ENCODE measurements around the gene MAP3K5. TPM values are rescaled to one million over a fixed set of nuclear protein-coding genes. Genes with fewer than 3 reads are reported as not detected.

Gene MAP3K5
- total RNA-seq, 4 donors from 2014 or later, result 20.8 to 31.7 (median 23.4) TPM

DNA sequence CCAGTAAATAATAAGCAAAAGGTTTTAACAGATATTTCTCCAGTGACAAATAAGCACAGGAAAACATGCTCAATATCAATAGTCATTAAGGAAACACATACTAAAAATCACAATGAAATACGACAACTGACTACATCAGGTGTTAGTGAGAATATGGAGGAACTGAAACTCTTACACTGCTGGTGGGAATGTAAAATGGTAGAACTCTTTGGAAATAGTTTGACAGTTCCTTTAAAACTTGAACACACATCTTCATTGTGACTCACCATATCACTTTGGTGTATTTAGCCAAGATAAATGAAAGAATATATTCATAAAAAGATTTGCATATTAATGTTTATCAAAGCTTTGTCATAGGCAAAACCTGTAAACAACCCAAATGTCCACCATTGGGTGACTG, 11.3 kb upstream of the MAP3K5 start:
- no peak for ATAC-seq
- Histone ChIP-seq H3K36me3 (no peaks in the 10 kb centered on the region), H3K9me3 (no peaks in the 10 kb centered on the region), H3K4me3 (no peak overlapping the region), H3K27me3 (no peaks in the 10 kb centered on the region), H3K4me1 (no peaks in the 10 kb centered on the region), H3K27ac (no peak overlapping the region)
- 100% methylated on average over 1 of the region's 1 CpG for WGBS, 2 donors (ENCODE audit: low coverage in 1 of 2)
- TF ChIP-seq POLR2AphosphoS5 (IDR thresholded peaks at IDR 0.05) (no peak), EP300 (IDR thresholded peaks at IDR 0.05) (no peak), POLR2A (IDR thresholded peaks at IDR 0.05) (no peak)
- TF ChIP-seq, protein P1, sequence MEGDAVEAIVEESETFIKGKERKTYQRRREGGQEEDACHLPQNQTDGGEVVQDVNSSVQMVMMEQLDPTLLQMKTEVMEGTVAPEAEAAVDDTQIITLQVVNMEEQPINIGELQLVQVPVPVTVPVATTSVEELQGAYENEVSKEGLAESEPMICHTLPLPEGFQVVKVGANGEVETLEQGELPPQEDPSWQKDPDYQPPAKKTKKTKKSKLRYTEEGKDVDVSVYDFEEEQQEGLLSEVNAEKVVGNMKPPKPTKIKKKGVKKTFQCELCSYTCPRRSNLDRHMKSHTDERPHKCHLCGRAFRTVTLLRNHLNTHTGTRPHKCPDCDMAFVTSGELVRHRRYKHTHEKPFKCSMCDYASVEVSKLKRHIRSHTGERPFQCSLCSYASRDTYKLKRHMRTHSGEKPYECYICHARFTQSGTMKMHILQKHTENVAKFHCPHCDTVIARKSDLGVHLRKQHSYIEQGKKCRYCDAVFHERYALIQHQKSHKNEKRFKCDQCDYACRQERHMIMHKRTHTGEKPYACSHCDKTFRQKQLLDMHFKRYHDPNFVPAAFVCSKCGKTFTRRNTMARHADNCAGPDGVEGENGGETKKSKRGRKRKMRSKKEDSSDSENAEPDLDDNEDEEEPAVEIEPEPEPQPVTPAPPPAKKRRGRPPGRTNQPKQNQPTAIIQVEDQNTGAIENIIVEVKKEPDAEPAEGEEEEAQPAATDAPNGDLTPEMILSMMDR (IDR thresholded peaks at IDR 0.05), result no peak

DNA sequence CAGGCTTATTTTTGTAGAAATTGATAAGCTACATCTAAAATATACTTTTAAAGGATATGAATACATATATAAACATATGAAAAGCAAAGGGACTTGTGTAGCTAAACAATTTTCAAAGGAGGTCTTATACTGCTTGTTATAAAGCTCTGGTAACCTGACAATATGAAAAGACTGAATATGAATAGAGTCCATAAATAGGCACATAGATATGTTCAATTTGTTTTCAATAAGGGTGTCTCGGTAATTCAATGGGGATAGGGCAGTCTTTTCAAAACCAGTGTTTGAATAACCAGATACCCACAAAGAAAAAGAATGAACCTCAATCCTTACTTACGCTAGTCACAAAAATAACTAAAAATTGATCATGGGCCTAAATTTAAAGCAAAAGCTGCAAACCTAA, 9.3 kb upstream of the MAP3K5 start:
- Histone ChIP-seq H3K27ac (no peak overlapping the region), H3K27me3 (no peaks in the 10 kb centered on the region), H3K36me3 (no peaks in the 10 kb centered on the region), H3K9me3 (no peaks in the 10 kb centered on the region), H3K4me1 (no peaks in the 10 kb centered on the region), H3K4me3 (no peak overlapping the region)
- no peak for ATAC-seq
- TF ChIP-seq POLR2AphosphoS5 (IDR thresholded peaks at IDR 0.05) (no peak), POLR2A (IDR thresholded peaks at IDR 0.05) (no peak), EP300 (IDR thresholded peaks at IDR 0.05) (no peak)
- TF ChIP-seq, protein P1 (IDR thresholded peaks at IDR 0.05), result no peak
- WGBS, 2 donors (ENCODE audit: low coverage in 1 of 2), result 89 to 94% methylated on average over 2 of the region's 2 CpGs

DNA sequence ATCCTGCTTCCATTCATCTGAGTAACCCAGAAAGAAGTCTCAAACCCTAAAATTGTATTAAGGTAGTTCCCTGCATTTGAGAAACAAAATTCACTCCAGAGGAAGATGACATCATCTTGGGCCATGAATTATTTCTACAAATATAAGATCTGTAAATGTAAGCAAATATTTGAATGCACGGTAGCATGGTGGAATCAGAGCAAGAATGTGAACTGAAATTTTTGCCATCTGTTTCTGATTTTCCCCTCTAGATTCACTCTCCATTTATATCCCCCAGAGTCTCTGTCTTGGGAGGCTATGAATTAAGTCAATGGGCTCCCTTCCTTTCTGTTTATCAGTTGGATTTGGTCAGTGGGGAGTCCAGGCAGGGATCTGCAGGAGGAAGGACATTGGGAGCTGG, 5.8 kb upstream of the MAP3K5 start:
- Histone ChIP-seq H3K4me1 (peaks cover 0 to 11% (median 5%) of the 10 kb centered on the region in 3 donors), H3K27me3 (no peaks in the 10 kb centered on the region), H3K4me3 (no peak overlapping the region), H3K9me3 (no peaks in the 10 kb centered on the region), H3K27ac (no peak overlapping the region), H3K36me3 (no peaks in the 10 kb centered on the region)
- ATAC-seq, result no peak
- no peak for TF ChIP-seq POLR2A (IDR thresholded peaks at IDR 0.05)
- no peak for TF ChIP-seq POLR2AphosphoS5 (IDR thresholded peaks at IDR 0.05)
- TF ChIP-seq, protein P1 (IDR thresholded peaks at IDR 0.05), result no peak
- no peak for TF ChIP-seq EP300 (IDR thresholded peaks at IDR 0.05)
- WGBS, 2 donors (ENCODE audit: low coverage in 1 of 2), result 75 to 93% methylated on average over 1 of the region's 1 CpG

GRCh38 chr6:136795996-136796395, 3.7 kb upstream of the MAP3K5 start:
- Histone ChIP-seq H3K36me3 (no peaks in the 10 kb centered on the region), H3K4me1 (peaks cover 0 to 14% (median 5%) of the 10 kb centered on the region in 3 donors), H3K9me3 (no peaks in the 10 kb centered on the region), H3K27ac (no peak overlapping the region), H3K4me3 (no peak overlapping the region), H3K27me3 (no peaks in the 10 kb centered on the region)
- TF ChIP-seq POLR2AphosphoS5 (IDR thresholded peaks at IDR 0.05) (no peak), EP300 (IDR thresholded peaks at IDR 0.05) (no peak), POLR2A (IDR thresholded peaks at IDR 0.05) (no peak)
- TF ChIP-seq, protein P1 (IDR thresholded peaks at IDR 0.05), result no peak
- no peak for ATAC-seq
- 92 to 94% methylated on average over 4 to 5 of the region's 5 CpGs for WGBS, 2 donors (ENCODE audit: low coverage in 1 of 2)

DNA sequence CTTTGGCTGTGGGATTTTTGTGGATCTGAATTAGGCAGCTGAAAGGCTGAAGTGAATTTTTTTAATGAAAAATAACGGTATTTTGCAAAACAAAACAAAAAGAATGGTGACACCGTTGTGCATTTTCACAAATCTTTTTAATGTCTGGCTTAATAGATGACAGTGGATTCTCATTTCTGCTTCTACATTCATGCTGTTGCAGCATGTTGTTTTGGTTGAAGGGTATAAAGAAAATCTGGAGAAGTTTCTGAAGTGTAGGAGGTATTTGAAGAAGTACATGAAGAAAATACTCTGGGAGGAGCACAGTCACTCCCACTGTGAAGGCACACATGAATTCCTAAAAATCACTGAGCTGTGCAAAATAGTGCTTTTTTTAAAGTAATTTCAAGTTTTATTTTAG, 3.1 kb upstream of the MAP3K5 start:
- ATAC-seq, result no peak
- Histone ChIP-seq H3K36me3 (no peaks in the 10 kb centered on the region), H3K4me1 (peaks cover 0 to 20% (median 5%) of the 10 kb centered on the region in 3 donors), H3K9me3 (no peaks in the 10 kb centered on the region), H3K4me3 (no peak overlapping the region), H3K27me3 (no peaks in the 10 kb centered on the region), H3K27ac (no peak overlapping the region)
- TF ChIP-seq POLR2A (IDR thresholded peaks at IDR 0.05) (no peak), POLR2AphosphoS5 (IDR thresholded peaks at IDR 0.05) (no peak), EP300 (IDR thresholded peaks at IDR 0.05) (no peak)
- TF ChIP-seq, protein P1 (IDR thresholded peaks at IDR 0.05), result no peak
- 82 to 100% methylated on average over 2 of the region's 2 CpGs for WGBS, 2 donors (ENCODE audit: low coverage in 1 of 2)

All from gastroesophageal sphincter (tissue), 4 donors.